Esophagus squamous epithelium (tissue), 4 donors: ENCODE measurements around the gene DLG2.

Experiments used
- POLR2A ChIP-seq, 4 donors: fragments of 450-650 bp; IDR thresholded peaks; one replicate each; pipeline ENCODE4 v1.6.1; 2017; ENCODE audit warnings: antibody characterized with exemption in 4 of 4, mild to moderate bottlenecking in 4 of 4, moderate library complexity in 3 of 4
- TF ChIP-seq, protein P1 (sequence below), 6 experiments: fragments of 450-650 bp in 4 of 6; fragments of 200-600 bp in 2 of 6; sonication (generic) in 2 of 6; IDR thresholded peaks; one replicate each; pipeline ENCODE4 v1.5.1; 2016 to 2019; ENCODE audit warnings: antibody characterized with exemption in 6 of 6, mild to moderate bottlenecking in 4 of 6, moderate library complexity in 4 of 6

DNA sequence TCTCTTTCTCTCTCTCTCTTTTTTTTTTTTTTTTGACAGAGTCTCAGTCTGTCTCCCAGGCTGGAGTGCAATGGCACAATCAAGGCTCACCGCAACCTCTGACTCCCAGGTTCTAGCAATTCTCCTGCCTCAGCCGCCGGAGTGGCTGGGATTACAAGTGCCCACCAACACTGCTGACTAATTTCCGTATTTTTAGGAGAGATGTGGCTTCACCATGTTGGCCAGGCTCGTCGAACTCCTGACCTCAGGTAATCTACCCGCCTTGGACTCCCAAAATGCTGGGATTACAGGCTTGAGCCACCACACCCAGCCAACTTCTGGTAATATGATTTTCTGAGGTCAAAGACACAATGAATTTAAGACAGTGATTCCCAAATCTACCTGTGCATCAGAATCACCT, 1681.2 kb downstream of the DLG2 start:
- TF ChIP-seq POLR2A (IDR thresholded peaks at IDR 0.05): no peak
- TF ChIP-seq, protein P1, sequence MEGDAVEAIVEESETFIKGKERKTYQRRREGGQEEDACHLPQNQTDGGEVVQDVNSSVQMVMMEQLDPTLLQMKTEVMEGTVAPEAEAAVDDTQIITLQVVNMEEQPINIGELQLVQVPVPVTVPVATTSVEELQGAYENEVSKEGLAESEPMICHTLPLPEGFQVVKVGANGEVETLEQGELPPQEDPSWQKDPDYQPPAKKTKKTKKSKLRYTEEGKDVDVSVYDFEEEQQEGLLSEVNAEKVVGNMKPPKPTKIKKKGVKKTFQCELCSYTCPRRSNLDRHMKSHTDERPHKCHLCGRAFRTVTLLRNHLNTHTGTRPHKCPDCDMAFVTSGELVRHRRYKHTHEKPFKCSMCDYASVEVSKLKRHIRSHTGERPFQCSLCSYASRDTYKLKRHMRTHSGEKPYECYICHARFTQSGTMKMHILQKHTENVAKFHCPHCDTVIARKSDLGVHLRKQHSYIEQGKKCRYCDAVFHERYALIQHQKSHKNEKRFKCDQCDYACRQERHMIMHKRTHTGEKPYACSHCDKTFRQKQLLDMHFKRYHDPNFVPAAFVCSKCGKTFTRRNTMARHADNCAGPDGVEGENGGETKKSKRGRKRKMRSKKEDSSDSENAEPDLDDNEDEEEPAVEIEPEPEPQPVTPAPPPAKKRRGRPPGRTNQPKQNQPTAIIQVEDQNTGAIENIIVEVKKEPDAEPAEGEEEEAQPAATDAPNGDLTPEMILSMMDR (IDR thresholded peaks at IDR 0.05): no peak
